HG02870 (cell line): ENCODE measurements around the gene ZNF205.
"Not testable (repeated sequence)": the region's sequence is repeated elsewhere in the genome, so short reads cannot be mapped to it uniquely, and the experiment has no call there.

Experiments
- ATAC-seq: cut with Tn5 transposase; IDR thresholded peaks from one replicate; pipeline ENCODE4 v1.9.1; 2021; ENCODE audit warnings: mild to moderate bottlenecking, moderate library complexity; ENCODE audit not compliant: unreplicated experiment

Gene ZNF205

DNA sequence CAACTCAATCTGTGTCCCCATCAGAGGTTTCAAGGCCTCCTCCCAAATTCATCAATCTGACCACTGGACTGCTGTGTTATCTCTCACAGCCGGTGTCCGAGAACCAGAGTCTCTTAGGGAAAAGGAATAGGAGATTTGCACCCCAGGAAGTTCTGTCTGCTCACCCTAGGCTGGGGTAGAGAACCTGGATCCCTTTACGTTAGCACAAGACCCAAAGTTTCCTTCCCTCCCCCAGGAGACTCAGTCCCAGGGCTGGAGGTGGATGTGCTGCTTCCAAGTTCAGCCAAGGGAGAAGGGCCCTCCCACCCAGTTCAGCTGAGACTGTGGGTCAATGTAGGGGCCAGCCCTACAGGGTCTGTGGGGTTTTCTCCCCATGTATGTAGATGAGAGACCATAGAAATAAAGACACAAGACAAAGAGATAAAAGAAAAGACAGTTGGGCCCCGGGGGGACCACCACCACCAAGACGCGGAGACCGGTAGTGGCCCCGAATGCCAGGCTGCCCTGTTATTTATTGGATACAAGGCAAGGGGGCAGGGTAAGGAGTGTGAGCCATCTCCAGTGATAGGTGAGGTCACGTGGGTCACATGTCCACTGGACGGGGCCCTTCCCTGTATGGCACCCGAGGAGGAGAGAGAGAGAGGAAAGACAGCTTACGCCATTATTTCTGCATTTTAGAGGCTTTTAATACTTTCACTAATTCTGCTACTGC, 52.9 kb downstream of the ZNF205 start:
- ATAC-seq: no peak

DNA sequence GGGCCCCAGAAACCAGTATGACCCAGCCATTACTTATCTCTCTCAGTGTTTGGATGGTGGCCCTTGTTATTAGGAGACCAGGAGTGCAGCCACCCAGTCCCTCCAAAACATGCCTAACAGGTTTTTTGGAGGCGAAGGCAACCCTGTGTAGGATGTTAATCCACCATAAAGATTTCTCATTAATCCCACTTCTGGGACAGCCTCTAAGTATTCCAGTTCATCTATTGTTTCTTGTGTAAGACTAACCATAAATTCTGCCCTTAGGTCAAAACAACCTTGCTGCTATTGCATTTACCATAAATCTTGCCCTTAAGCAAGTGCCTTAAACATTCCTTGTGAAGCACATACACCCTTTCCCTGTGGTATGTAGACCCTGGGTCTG, 54.1 kb downstream of the ZNF205 start:
- no peak for ATAC-seq

DNA sequence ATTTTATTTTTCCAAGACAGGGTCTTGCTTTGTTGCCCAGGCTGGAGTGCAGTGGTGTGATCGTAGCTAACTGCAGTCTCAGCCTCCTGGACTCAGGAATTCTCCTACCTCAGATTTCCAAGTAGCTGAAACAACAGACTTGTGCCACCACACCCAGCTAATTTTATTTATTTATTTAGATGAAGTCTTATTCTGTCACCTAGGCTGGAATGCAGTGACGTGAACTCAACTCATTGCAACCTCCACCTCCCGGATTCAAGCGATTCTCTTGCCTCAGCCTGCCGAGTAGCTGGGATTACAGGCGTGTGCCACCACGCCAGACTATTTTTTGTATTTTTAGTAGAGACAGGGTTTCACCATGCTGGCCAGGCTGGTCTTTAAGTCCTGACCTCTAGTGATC, 56.3 kb downstream of the ZNF205 start:
- not testable (repeated sequence) for ATAC-seq
